IMR-90 (cell line): Measurements from ENCODE around the gene PDIA3. TPM values are rescaled to one million over a fixed set of nuclear protein-coding genes. Genes with fewer than 3 reads are reported as not detected.

ENCODE experiments used
- ATAC-seq: fragments of 200-7000 bp; cut with Tn5 transposase; 2 replicates; pipeline ENCODE4 v1.9.1; 2020; ENCODE audit warnings: low read depth, mild to moderate bottlenecking, moderate library complexity
- BruUV-seq: library from RNA; stranded (reverse); fragments of 400-500 nt; replicated peaks from 2 replicates; lab custom pipeline; 2021; lab: Mats Ljungman, UMichigan
- CTCF ChIA-PET: fragments of 300-600 bp; formaldehyde crosslinking; extraction: SDS; loops from one replicate; lab custom pipeline; 2021; ENCODE audit warnings: antibody characterized with exemption; lab: Yijun Ruan, JAX
- POLR2A ChIA-PET: fragments of 300-600 bp; sonication (Branson Sonifier 250); formaldehyde crosslinking; loops from one replicate; lab custom pipeline; 2022; ENCODE audit warnings: antibody characterized with exemption; ENCODE audit not compliant: unreplicated experiment; lab: Charles Lee
- DNase-seq: peaks from one replicate; pipeline ENCODE4 v3.0.0; 2013
- H2AFZ ChIP-seq: replicated peaks from 2 replicates; pipeline ENCODE3; 2013; ENCODE audit warnings: low read length, mild to moderate bottlenecking; ENCODE audit not compliant: poor library complexity
- H2AK5ac ChIP-seq: 2 replicates; pipeline ENCODE4 v1.6.1; 2013; ENCODE audit warnings: low read depth, low read length, inconsistent platforms
- H2AK9ac ChIP-seq: replicated peaks from 2 replicates; pipeline ENCODE3; 2013; ENCODE audit warnings: mild to moderate bottlenecking, low read depth, low read length, moderate library complexity; ENCODE audit not compliant: poor library complexity
- H2BK120ac ChIP-seq: 2 replicates; pipeline ENCODE4 v1.6.1; 2013; ENCODE audit warnings: low read depth, low read length, inconsistent platforms
- H2BK15ac ChIP-seq: 3 replicates; pipeline ENCODE4 v1.6.1; 2013; ENCODE audit warnings: low read depth, low read length, inconsistent platforms
- H2BK20ac ChIP-seq: 2 replicates; pipeline ENCODE4 v1.6.1; 2013; ENCODE audit warnings: low read depth, mild to moderate bottlenecking, inconsistent platforms, low read length, moderate library complexity
- H2BK5ac ChIP-seq: 2 replicates; pipeline ENCODE4 v1.6.1; 2013; ENCODE audit warnings: mild to moderate bottlenecking, low read depth, low read length, inconsistent platforms; ENCODE audit not compliant: poor library complexity, severe bottlenecking
- H3K14ac ChIP-seq: replicated peaks from 2 replicates; pipeline ENCODE4 v1.6.1; 2013; ENCODE audit warnings: low read depth, low read length, inconsistent platforms
- H3K18ac ChIP-seq: 2 replicates; pipeline ENCODE4 v1.6.1; 2013; ENCODE audit warnings: low read depth, low read length, control low read depth
- H3K23ac ChIP-seq: 2 replicates; pipeline ENCODE4 v1.6.1; 2013; ENCODE audit warnings: low read depth, low read length, inconsistent platforms
- H3K27ac ChIP-seq: 2 replicates; pipeline ENCODE4 v1.5.1; 2013; ENCODE audit warnings: mild to moderate bottlenecking, control low read depth, low read length; ENCODE audit not compliant: insufficient read depth
- H3K27me3 ChIP-seq: 2 replicates; pipeline ENCODE4 v1.6.1; 2013; ENCODE audit warnings: low read length; ENCODE audit not compliant: control insufficient read depth, insufficient read depth
- H3K36me3 ChIP-seq: 2 replicates; pipeline ENCODE4 v1.6.1; 2013; ENCODE audit warnings: low read length, mixed read lengths; ENCODE audit not compliant: control insufficient read depth, insufficient read depth
- H3K4ac ChIP-seq: 2 replicates; pipeline ENCODE4 v1.6.1; 2013; ENCODE audit warnings: low read depth, low read length, inconsistent platforms
- H3K4me1 ChIP-seq: 2 replicates; pipeline ENCODE4 v1.6.1; 2013; ENCODE audit warnings: low read length, mixed read lengths; ENCODE audit not compliant: control insufficient read depth, insufficient read depth
- H3K4me2 ChIP-seq: 2 replicates; pipeline ENCODE4 v1.6.1; 2013; ENCODE audit warnings: low read depth, mild to moderate bottlenecking, control low read depth, low read length, moderate library complexity
- H3K4me3 ChIP-seq: 2 replicates; pipeline ENCODE4 v1.5.1; 2013; ENCODE audit warnings: low read depth, mild to moderate bottlenecking, control low read depth, low read length, moderate library complexity; ENCODE audit not compliant: insufficient read depth
- H3K56ac ChIP-seq: 2 replicates; pipeline ENCODE4 v1.6.1; 2013; ENCODE audit warnings: low read length, inconsistent platforms; ENCODE audit not compliant: insufficient read depth; ENCODE audit errors: extremely low read depth
- H3K79me1 ChIP-seq, 2 experiments: 2 replicates each; pipeline ENCODE4 v1.6.1; 2013; ENCODE audit warnings: low read length in 2 of 2, inconsistent platforms in 1 of 2, low read depth in 1 of 2
- H3K9ac ChIP-seq: 2 replicates; pipeline ENCODE4 v1.6.1; 2013; ENCODE audit warnings: low read depth, low read length, control low read depth
- H3K9me1 ChIP-seq: 2 replicates; pipeline ENCODE4 v1.6.1; 2013; ENCODE audit warnings: low read length, inconsistent platforms; ENCODE audit not compliant: insufficient read depth
- H3K9me3 ChIP-seq: 2 replicates; pipeline ENCODE4 v1.6.1; 2013; ENCODE audit warnings: low read length; ENCODE audit not compliant: control insufficient read depth, insufficient read depth
- H4K20me1 ChIP-seq: 2 replicates; pipeline ENCODE4 v1.6.1; 2013; ENCODE audit warnings: low read length, inconsistent platforms; ENCODE audit not compliant: insufficient read depth
- H4K5ac ChIP-seq: 2 replicates; pipeline ENCODE4 v1.6.1; 2013; ENCODE audit warnings: mild to moderate bottlenecking, low read depth, low read length, control low read depth
- H4K8ac ChIP-seq, 2 experiments: 2 replicates each; pipeline ENCODE4 v1.6.1; 2013; ENCODE audit warnings: low read depth in 2 of 2, low read length in 2 of 2, control low read depth in 1 of 2, inconsistent platforms in 1 of 2
- H4K91ac ChIP-seq: 2 replicates; pipeline ENCODE4 v1.6.1; 2013; ENCODE audit warnings: low read depth, low read length, inconsistent platforms; ENCODE audit not compliant: insufficient read depth
- BHLHE40 ChIP-seq: fragments of 150-350 bp; IDR thresholded peaks from 2 replicates; pipeline ENCODE4 v1.6.1; 2016; ENCODE audit warnings: mild to moderate bottlenecking, low read depth, low read length
- CEBPB ChIP-seq: IDR thresholded peaks from 2 replicates; pipeline ENCODE4 v1.6.1; 2012; ENCODE audit warnings: low read depth, low read length, improper control_type of control experiment
- CHD1 ChIP-seq: IDR thresholded peaks from 2 replicates; pipeline ENCODE4 v1.6.1; 2012; ENCODE audit warnings: low read depth, low read length, improper control_type of control experiment
- CTCF ChIP-seq: conservative IDR thresholded peaks from 2 replicates; pipeline ENCODE4 v1.5.1; 2012; ENCODE audit warnings: mild to moderate bottlenecking, low read depth, low read length, improper control_type of control experiment
- ELK1 ChIP-seq: fragments of 150-350 bp; IDR thresholded peaks from 2 replicates; pipeline ENCODE4 v1.6.1; 2016; ENCODE audit warnings: low read depth, mild to moderate bottlenecking, low read length, moderate library complexity, borderline replicate concordance
- FOS ChIP-seq: fragments of 150-350 bp; IDR thresholded peaks from 2 replicates; pipeline ENCODE4 v1.6.1; 2016; ENCODE audit warnings: low read depth, low read length
- MAFK ChIP-seq: IDR thresholded peaks from 2 replicates; pipeline ENCODE4 v1.6.1; 2012; ENCODE audit warnings: low read depth, low read length, improper control_type of control experiment
- MAZ ChIP-seq: IDR thresholded peaks from 2 replicates; pipeline ENCODE4 v1.6.1; 2012; ENCODE audit warnings: low read depth, mild to moderate bottlenecking, low read length, improper control_type of control experiment, moderate library complexity, borderline replicate concordance
- MXI1 ChIP-seq: IDR thresholded peaks from 2 replicates; pipeline ENCODE4 v1.6.1; 2012; ENCODE audit warnings: low read depth, mild to moderate bottlenecking, low read length, moderate library complexity, borderline replicate concordance
- NFE2L2 ChIP-seq: fragments of 150-350 bp; IDR thresholded peaks from 2 replicates; pipeline ENCODE4 v1.6.1; 2016; ENCODE audit warnings: low read depth, mild to moderate bottlenecking, low read length
- POLR2A ChIP-seq: IDR thresholded peaks from 2 replicates; pipeline ENCODE4 v1.6.1; 2012; ENCODE audit warnings: mild to moderate bottlenecking, low read depth, low read length
- RAD21 ChIP-seq: IDR thresholded peaks from 2 replicates; pipeline ENCODE4 v1.6.1; 2012; ENCODE audit warnings: low read length, improper control_type of control experiment
- RCOR1 ChIP-seq: IDR thresholded peaks from 2 replicates; pipeline ENCODE4 v1.6.1; 2012; ENCODE audit warnings: mild to moderate bottlenecking, low read length, improper control_type of control experiment; ENCODE audit not compliant: insufficient replicate concordance
- RFX5 ChIP-seq: IDR thresholded peaks from 2 replicates; pipeline ENCODE4 v1.8.0; 2012; ENCODE audit warnings: low read depth, mild to moderate bottlenecking, low read length, moderate library complexity
- SMC3 ChIP-seq: fragments of 150-350 bp; IDR thresholded peaks from 2 replicates; pipeline ENCODE4 v1.6.1; 2016; ENCODE audit warnings: low read depth, mild to moderate bottlenecking, antibody characterized with exemption, low read length, moderate library complexity
- WGBS, 2 experiments: methylation state at CpG; one replicate each; pipeline versions ENCODE4 v1.1.5 to v1.1.7; 2013; ENCODE audit warnings: missing lambda C conversion rate in 2 of 2; ENCODE audit not compliant: insufficient read length in 1 of 2; ENCODE audit errors: extremely low coverage in 2 of 2; 5-methylcytosine and 5-hydroxymethylcytosine counted together
- dilution Hi-C: fragments of 300-500 bp; cut with HindIII; formaldehyde crosslinking; loops from one replicate; pipeline ENCODE4 v1.14.3; 2018; ENCODE audit warnings: low sequenced_read_pairs; ENCODE audit not compliant: unreplicated experiment
- in situ Hi-C: fragments of 300-500 bp; cut with MboI; formaldehyde crosslinking; loops from 3 replicates; pipeline ENCODE4 v1.14.3; 2019; ENCODE audit warnings: low sequenced_read_pairs, inconsistent platforms, mixed read lengths
- intact Hi-C: fragments of 100-400 bp; cut with micrococcal nuclease; formaldehyde crosslinking; loops from 2 replicates; pipeline ENCODE4 v1.10.0; 2022
- polyA plus RNA-seq, 3 experiments: library from polyadenylated mRNA; depleted of rRNA; stranded (reverse); fragments of >200 nt; gene quantifications; 2 replicates each; pipeline ENCODE4 v1.2.3, GENCODE V29; 2012; ENCODE audit warnings: low replicate concordance in 1 of 3
- total RNA-seq: library from RNA; depleted of rRNA; stranded (reverse); fragments of >200 nt; gene quantifications from 2 replicates; pipeline ENCODE4 v1.2.3, GENCODE V29; 2012
- TF ChIP-seq, protein P1 (sequence below): fragments of 150-350 bp; IDR thresholded peaks from 2 replicates; pipeline ENCODE4 v1.6.1; 2017; ENCODE audit warnings: mild to moderate bottlenecking, antibody characterized with exemption, low read length, low read depth

Gene PDIA3
- total and polyA plus RNA-seq, 2 of the 4 experiments (the other 2 are of a cell fraction): 103 to 396 TPM

DNA sequence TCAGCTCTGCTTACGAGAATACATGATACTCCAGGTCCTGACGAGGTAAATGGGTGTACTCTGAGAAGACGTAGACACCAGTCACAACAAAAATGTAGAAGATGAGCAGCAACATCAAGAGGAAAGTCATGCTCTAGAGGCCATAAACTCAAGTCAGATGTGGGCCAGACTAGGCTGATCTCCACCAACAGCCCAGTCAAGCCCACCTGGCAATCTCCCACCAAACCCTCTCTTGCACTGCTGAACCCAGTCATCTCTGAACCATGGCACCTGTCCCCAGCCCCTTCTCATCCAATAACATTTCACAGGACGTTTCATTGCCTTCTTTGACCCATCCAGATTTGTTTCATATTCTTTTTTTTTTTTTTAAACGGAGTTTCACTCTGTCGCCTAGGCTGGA, 10.8 kb upstream of the PDIA3 start:
- CTCF ChIA-PET: no interaction called here
- in situ Hi-C loops: no loop called here
- Histone ChIP-seq H2BK15ac (no peak overlapping the region), H2BK5ac (no peak overlapping the region), H3K23ac (no peak overlapping the region), H4K20me1 (no peaks in the 10 kb centered on the region), H3K4ac (no peak overlapping the region), H4K91ac (no peak overlapping the region), H3K27ac (no peak overlapping the region), H3K9ac (no peak overlapping the region), H3K4me2 (no peak overlapping the region), H3K79me1 (no peaks in the 10 kb centered on the region), H2BK20ac (no peak overlapping the region), H4K8ac (no peak overlapping the region), H2AK9ac (no peak overlapping the region), H3K14ac (no peak overlapping the region), H3K4me1 (no peaks in the 10 kb centered on the region), H4K5ac (no peak overlapping the region), H3K36me3 (no peaks in the 10 kb centered on the region), H3K4me3 (no peak overlapping the region), H2AFZ (no peak overlapping the region), H2AK5ac (no peak overlapping the region), H3K27me3 (no peaks in the 10 kb centered on the region; the same call in 1 of the 2 replicates), H3K18ac (no peak overlapping the region), H3K9me3 (0 out of 2 replicates have a peak, but pooled peaks cover 2% of the 10 kb centered on the region), H3K9me1 (no peaks in the 10 kb centered on the region), H3K56ac (no peak overlapping the region), H2BK120ac (no peak overlapping the region)
- ATAC-seq (no peak), DNase-seq (no peak)
- intact Hi-C loops: no loop called here
- WGBS, 2 experiments: 50% methylated on average over 1 of the region's 6 CpGs; no CpG with 5 or more reads in 1 of the 2 experiments
- BruUV-seq: no TSS peak
- TF ChIP-seq MAZ: no peak
- no peak for TF ChIP-seq SMC3
- TF ChIP-seq ELK1: no peak
- no peak for TF ChIP-seq BHLHE40
- no peak for TF ChIP-seq POLR2A
- no peak for TF ChIP-seq MAFK
- TF ChIP-seq CEBPB: no peak
- TF ChIP-seq NFE2L2: no peak
- TF ChIP-seq CTCF: no peak
- TF ChIP-seq, protein P1, sequence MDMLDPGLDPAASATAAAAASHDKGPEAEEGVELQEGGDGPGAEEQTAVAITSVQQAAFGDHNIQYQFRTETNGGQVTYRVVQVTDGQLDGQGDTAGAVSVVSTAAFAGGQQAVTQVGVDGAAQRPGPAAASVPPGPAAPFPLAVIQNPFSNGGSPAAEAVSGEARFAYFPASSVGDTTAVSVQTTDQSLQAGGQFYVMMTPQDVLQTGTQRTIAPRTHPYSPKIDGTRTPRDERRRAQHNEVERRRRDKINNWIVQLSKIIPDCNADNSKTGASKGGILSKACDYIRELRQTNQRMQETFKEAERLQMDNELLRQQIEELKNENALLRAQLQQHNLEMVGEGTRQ: no peak
- no peak for TF ChIP-seq RAD21
- no peak for TF ChIP-seq RCOR1
- TF ChIP-seq CHD1: no peak
- TF ChIP-seq MXI1: no peak
- no peak for TF ChIP-seq FOS
- TF ChIP-seq RFX5: no peak
- POLR2A ChIA-PET: no interaction called here
- dilution Hi-C loops: no loop called here
